GM12878 (cell line): ENCODE results near the gene COX6B2. TPM values are rescaled to one million over a fixed set of nuclear protein-coding genes. Genes with fewer than 3 reads are reported as not detected.

ENCODE experiments used
- ATAC-seq: fragments of 200-7000 bp; cut with Tn5 transposase; 3 replicates; pipeline ENCODE4 v1.9.1; 2020; ENCODE audit warnings: mild to moderate bottlenecking, moderate library complexity
- BruUV-seq: library from RNA; stranded (reverse); fragments of 400-500 nt; replicated peaks from 2 replicates; lab custom pipeline; 2021; lab: Mats Ljungman, UMichigan
- CTCF ChIA-PET: fragments of 300-600 bp; sonication (Branson Sonifier 250); formaldehyde crosslinking; extraction: SDS; loops from one replicate; lab custom pipeline; 2021; ENCODE audit warnings: inconsistent platforms; lab: Yijun Ruan, JAX
- POLR2A ChIA-PET: fragments of 350-600 bp; formaldehyde crosslinking; extraction: SDS; loops from one replicate; lab custom pipeline; 2021; ENCODE audit warnings: inconsistent platforms; lab: Charles Lee
- RAD21 ChIA-PET: fragments of 300-600 bp; sonication (Branson Sonifier 250); formaldehyde crosslinking; loops from one replicate; lab custom pipeline; 2023; ENCODE audit warnings: antibody characterized with exemption; ENCODE audit not compliant: unreplicated experiment; lab: Charles Lee
- SMC1A ChIA-PET: fragments of 300-600 bp; sonication (Branson Sonifier 250); formaldehyde crosslinking; loops from one replicate; lab custom pipeline; 2023; ENCODE audit not compliant: unreplicated experiment, uncharacterized antibody; lab: Charles Lee
- DNase-seq: peaks from one replicate; pipeline ENCODE4 v3.0.0-alpha.2; 2011; ENCODE audit warnings: low read depth, low spot score
- FAIRE-seq: peaks from 3 replicates; lab custom pipeline; 2011; peaks lifted over from hg19 to GRCh38; lab: Jason Lieb, UNC
- H2AFZ ChIP-seq: 2 replicates; pipeline ENCODE4 v1.6.0; 2011; ENCODE audit warnings: low read depth, low read length, control low read depth; ENCODE audit not compliant: control insufficient read depth
- H3K27ac ChIP-seq: 2 replicates; pipeline ENCODE4 v1.5.1; 2011; ENCODE audit warnings: control low read depth; ENCODE audit not compliant: control insufficient read depth, insufficient read depth
- H3K27me3 ChIP-seq, 2 experiments: replicated peaks in 1 of 2; 2 replicates each; pipeline versions ENCODE4 v1.6.0 to v1.6.1; 2011; ENCODE audit warnings: low read length in 1 of 2; ENCODE audit not compliant: control insufficient read depth in 2 of 2, insufficient read depth in 2 of 2
- H3K36me3 ChIP-seq, 2 experiments: 2 replicates each; pipeline ENCODE4 v1.5.1; 2011; ENCODE audit warnings: low read length in 1 of 2; ENCODE audit not compliant: control insufficient read depth in 2 of 2, insufficient read depth in 2 of 2
- H3K4me1 ChIP-seq: 2 replicates; pipeline ENCODE4 v1.6.1; 2011; ENCODE audit warnings: mild to moderate bottlenecking, low read length, moderate library complexity, mixed read lengths; ENCODE audit not compliant: control insufficient read depth, insufficient read depth
- H3K4me2 ChIP-seq: 2 replicates; pipeline ENCODE4 v1.6.0; 2011; ENCODE audit warnings: control low read depth; ENCODE audit not compliant: control insufficient read depth, insufficient read depth
- H3K4me3 ChIP-seq: fragments of 200-600 bp; sonication (generic); 2 replicates; pipeline ENCODE4 v1.5.1; 2016
- H3K79me2 ChIP-seq: 2 replicates; pipeline ENCODE4 v1.6.0; 2011; ENCODE audit warnings: low read length; ENCODE audit not compliant: control insufficient read depth, insufficient read depth
- H3K9ac ChIP-seq: 2 replicates; pipeline ENCODE4 v1.8.0; 2011; ENCODE audit warnings: low read length, control low read depth, mixed read lengths; ENCODE audit not compliant: control insufficient read depth, insufficient read depth
- H3K9me3 ChIP-seq: replicated peaks from 3 replicates; pipeline ENCODE4 v1.5.1; 2011; ENCODE audit warnings: mild to moderate bottlenecking, low read length; ENCODE audit not compliant: control insufficient read depth, insufficient read depth
- H4K20me1 ChIP-seq: 2 replicates; pipeline ENCODE4 v1.6.0; 2011; ENCODE audit not compliant: control insufficient read depth, insufficient read depth
- CUX1 ChIP-seq: IDR thresholded peaks from 2 replicates; pipeline ENCODE4 v1.6.1; 2012; ENCODE audit warnings: improper control_type of control experiment, low read depth, low read length; ENCODE audit not compliant: insufficient replicate concordance
- IKZF1 ChIP-seq: fragments of 450-650 bp; conservative IDR thresholded peaks from 2 replicates; pipeline ENCODE4 v1.6.1; 2017; ENCODE audit warnings: antibody characterized with exemption, mild to moderate bottlenecking
- RB1 ChIP-seq: fragments of 450-650 bp; formaldehyde crosslinking; IDR thresholded peaks from 2 replicates; pipeline ENCODE4 v1.6.1; 2017; ENCODE audit warnings: mild to moderate bottlenecking, borderline replicate concordance
- WGBS: methylation state at CpG from one replicate; pipeline ENCODE4 v1.1.6; 2016; ENCODE audit warnings: low lambda C conversion rate; ENCODE audit not compliant: insufficient replicate concordance, insufficient coverage; ENCODE audit errors: missing lambda C conversion rate; 5-methylcytosine and 5-hydroxymethylcytosine counted together
- in situ Hi-C: fragments of 300-500 bp; cut with MboI; formaldehyde crosslinking; loops from 9 replicates; pipeline ENCODE4 v1.14.3; 2018; ENCODE audit warnings: mixed read lengths
- intact Hi-C: fragments of 100-400 bp; cut with micrococcal nuclease; formaldehyde crosslinking; loops from one replicate; pipeline ENCODE4 v1.14.2; 2022; ENCODE audit not compliant: unreplicated experiment
- polyA plus RNA-seq, 11 experiments: library from polyadenylated mRNA; depleted of rRNA in 4 of 11; unstranded in 6 of 11; stranded (reverse) in 5 of 11; fragments of >200 nt; fragmentation: Nextera tagmentation in 4 of 11; fragmentation: Illumina TruSeq in 1 of 11; extraction: Ambion mirVana in 4 of 11; extraction: Trizol in 1 of 11; gene quantifications; 1 replicate in 1 of 11; 2 replicates in 10 of 11; pipeline versions ENCODE4 v1.2.1 to v1.2.3, GENCODE V29; 2011 to 2016; ENCODE audit warnings: inconsistent platforms in 2 of 11, missing spikeins in 2 of 11, low read depth in 1 of 11
- total RNA-seq, 4 experiments: library from RNA; depleted of rRNA in 3 of 4; stranded (reverse); fragments of >200 nt in 3 of 4; fragmentation: Illumina TruSeq in 1 of 4; extraction: Trizol in 1 of 4; gene quantifications; 2 replicates each; pipeline versions ENCODE4 v1.2.1 to v1.2.3, GENCODE V29; 2013 to 2021

COX6B2 gene
- total and polyA plus RNA-seq, 10 of the 15 experiments (the other 5 are each of a cell fraction or from before 2014, with no cell fraction given) = 0.05 to 0.08 (median 0.07) TPM; not detected in 6

DNA sequence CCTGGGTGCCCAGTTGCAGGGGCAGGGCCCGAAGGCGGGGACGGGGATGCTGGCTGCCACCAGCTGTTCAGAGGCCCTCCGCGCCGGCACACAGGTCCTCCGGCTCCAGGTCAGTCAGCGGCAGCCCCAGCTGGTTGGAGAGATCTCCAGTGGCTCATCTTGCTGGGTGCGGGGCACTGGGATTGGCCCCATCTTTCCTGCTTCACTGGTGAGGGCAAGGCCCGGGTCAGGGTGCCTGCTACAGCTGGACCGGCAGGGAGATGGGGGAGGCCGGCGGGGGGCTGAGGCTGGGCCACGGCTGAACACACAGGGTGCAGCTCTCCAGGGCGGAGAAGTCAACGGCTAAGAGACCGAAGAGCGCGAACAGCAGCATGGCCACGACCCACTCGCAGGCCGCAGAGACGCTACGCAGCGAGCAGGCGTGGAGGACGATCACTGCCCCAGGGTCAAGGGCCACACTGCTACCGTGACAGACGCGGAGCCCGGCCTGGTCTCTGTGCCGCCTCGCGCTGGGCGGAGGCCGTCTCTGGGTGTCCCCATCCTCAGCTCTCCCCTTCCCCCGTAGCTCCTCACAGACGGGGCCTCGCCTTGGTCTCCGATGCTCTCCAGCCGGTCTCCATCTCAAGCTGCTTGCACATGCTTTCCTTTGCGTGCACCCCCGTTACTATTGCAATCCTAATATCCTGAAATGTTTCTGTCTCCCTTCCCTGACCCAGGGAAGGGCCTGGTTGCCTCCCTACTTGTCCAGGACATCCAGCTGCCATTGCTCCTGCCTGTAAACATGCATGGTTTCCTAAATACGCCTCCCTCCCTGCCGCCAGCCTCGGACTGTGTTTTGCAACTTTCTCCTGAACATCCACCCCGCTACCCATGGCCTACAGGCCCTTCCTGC lies 41.7 kb downstream of the COX6B2 start:
- ATAC-seq = no peak
- H3K27ac ChIP-seq = no peak overlapping the region
- BruUV-seq = no TSS peak
- no peaks in the 10 kb centered on the region for H3K79me2 ChIP-seq
- intact Hi-C loops = no loop called here
- no peaks in the 10 kb centered on the region for H3K27me3 ChIP-seq
- ChIA-PET POLR2A (interaction anchor here (0.7 kb wide), 1 partner anchor 38 kb away, joined by 6 read pairs; no protein-coding TSS in a partner anchor), SMC1A (no interaction called here), CTCF (interaction anchor here (0.6 to 3.4 kb wide), 2 partner anchors 11 to 108 kb away, joined by 3 to 16 read pairs; no protein-coding TSS in a partner anchor), RAD21 (no interaction called here)
- no peaks in the 10 kb centered on the region for H3K9me3 ChIP-seq
- H3K4me3 ChIP-seq = no peak overlapping the region
- no peaks in the 10 kb centered on the region for H4K20me1 ChIP-seq
- no peaks in the 10 kb centered on the region for H3K36me3 ChIP-seq
- TF ChIP-seq IKZF1 (no peak), CUX1 (no peak), RB1 (no peak)
- H2AFZ ChIP-seq = no peak overlapping the region
- H3K4me2 ChIP-seq = no peak overlapping the region
- H3K4me1 ChIP-seq = no peaks in the 10 kb centered on the region
- H3K9ac ChIP-seq = no peak overlapping the region
- FAIRE-seq = no peak
- 67% methylated on average over 41 of the region's 47 CpGs for WGBS
- no peak for DNase-seq
- in situ Hi-C loops = no loop called here
